ENCODE measurements around the gene NBPF3. TPM values are rescaled to one million over a fixed set of nuclear protein-coding genes. Genes with fewer than 3 reads are reported as not detected.
"Not testable (repeated sequence)": the region's sequence is repeated elsewhere in the genome, so short reads cannot be mapped to it uniquely, and the experiment has no call there.

Gene NBPF3
- total RNA-seq, 2 experiments from 2014 or later: 5.0 to 6.1 TPM

DNA sequence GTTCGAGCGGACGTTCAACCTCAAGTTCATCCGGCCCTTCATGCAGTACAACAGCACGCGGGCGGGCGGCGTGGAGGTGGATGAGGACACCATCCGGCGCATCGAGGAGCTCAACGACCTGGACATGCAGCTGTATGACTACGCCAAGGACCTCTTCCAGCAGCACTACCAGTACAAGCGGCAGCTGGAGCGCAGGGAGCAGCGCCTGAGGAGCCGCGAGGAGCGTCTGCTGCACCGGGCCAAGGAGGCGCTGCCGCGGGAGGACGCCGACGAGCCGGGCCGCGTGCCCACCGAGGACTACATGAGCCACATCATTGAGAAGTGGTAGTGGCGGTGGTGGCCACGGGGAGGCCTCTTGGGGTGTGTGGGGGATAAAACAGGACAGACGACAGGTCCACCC lies 10.7 kb upstream of the NBPF3 start:
- H3K4me1 Mint-ChIP-seq; H3K36me3 Mint-ChIP-seq (ENCODE audit: low read depth); H3K4me3 Mint-ChIP-seq; H3K27ac Mint-ChIP-seq; H3K9me3 Mint-ChIP-seq; POLR2A ChIA-PET; DNase-seq; CTCF ChIA-PET: not testable (repeated sequence)
- peaks cover 17% of the 10 kb centered on the region for H3K27me3 Mint-ChIP-seq

DNA sequence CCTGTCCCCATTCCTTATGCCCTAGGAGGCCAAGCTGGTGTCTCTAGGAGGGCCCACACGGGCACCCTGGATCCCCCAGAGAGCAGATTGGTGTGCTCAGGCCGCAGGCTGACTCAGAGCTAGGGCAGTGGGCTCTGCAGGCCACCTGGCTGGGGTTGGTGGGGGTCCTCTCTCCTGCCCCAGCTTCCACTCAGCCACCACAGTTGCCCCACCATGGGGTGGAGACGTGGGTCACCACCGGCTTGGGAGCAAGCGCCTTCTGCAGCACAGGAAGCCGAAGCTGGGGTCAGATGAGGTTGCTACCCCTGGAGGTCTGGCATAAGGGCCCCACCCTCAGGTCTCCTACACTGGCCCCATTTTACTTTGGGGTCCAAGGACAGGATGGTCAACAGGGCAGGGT lies 9.1 kb upstream of the NBPF3 start:
- H3K9me3 Mint-ChIP-seq; H3K4me3 Mint-ChIP-seq; H3K36me3 Mint-ChIP-seq (ENCODE audit: low read depth); H3K27ac Mint-ChIP-seq; DNase-seq; CTCF ChIA-PET; H3K4me1 Mint-ChIP-seq; POLR2A ChIA-PET: not testable (repeated sequence)
- H3K27me3 Mint-ChIP-seq: peaks cover 14% of the 10 kb centered on the region

- no peak overlapping the region for H3K4me3 Mint-ChIP-seq
- no peak for DNase-seq
- no peaks in the 10 kb centered on the region for H3K9me3 Mint-ChIP-seq
- no peaks in the 10 kb centered on the region for H3K36me3 Mint-ChIP-seq (ENCODE audit: low read depth)
- ChIA-PET POLR2A (no interaction called here), CTCF (no interaction called here)
- H3K4me1 Mint-ChIP-seq: peaks cover 5% of the 10 kb centered on the region
- H3K27me3 Mint-ChIP-seq: peaks cover 19% of the 10 kb centered on the region
- H3K27ac Mint-ChIP-seq: no peak overlapping the region
These were observed 5.5 kb upstream of the NBPF3 start for GRCh38 chr1:21434394-21434793.

- peaks cover 27% of the 10 kb centered on the region for H3K27me3 Mint-ChIP-seq
- peaks cover 16% of the 10 kb centered on the region for H3K4me1 Mint-ChIP-seq
- ChIA-PET POLR2A (no interaction called here), CTCF (no interaction called here)
- no peaks in the 10 kb centered on the region for H3K9me3 Mint-ChIP-seq
- H3K36me3 Mint-ChIP-seq (ENCODE audit: low read depth): no peaks in the 10 kb centered on the region
- no peak overlapping the region for H3K27ac Mint-ChIP-seq
- H3K4me3 Mint-ChIP-seq: no peak overlapping the region
- DNase-seq: no peak
These were observed 4.1 kb upstream of the NBPF3 start for GRCh38 chr1:21435646-21436487.

- H3K4me1 Mint-ChIP-seq: peaks cover 19% of the 10 kb centered on the region
- H3K9me3 Mint-ChIP-seq: no peaks in the 10 kb centered on the region
- ChIA-PET CTCF (no interaction called here), POLR2A (no interaction called here)
- no peak overlapping the region for H3K27ac Mint-ChIP-seq
- H3K4me3 Mint-ChIP-seq: no peak overlapping the region
- H3K27me3 Mint-ChIP-seq: peaks cover 29% of the 10 kb centered on the region
- H3K36me3 Mint-ChIP-seq (ENCODE audit: low read depth): no peaks in the 10 kb centered on the region
- DNase-seq: no peak
These were observed 3.2 kb upstream of the NBPF3 start for GRCh38 chr1:21436488-21437340.

DNA sequence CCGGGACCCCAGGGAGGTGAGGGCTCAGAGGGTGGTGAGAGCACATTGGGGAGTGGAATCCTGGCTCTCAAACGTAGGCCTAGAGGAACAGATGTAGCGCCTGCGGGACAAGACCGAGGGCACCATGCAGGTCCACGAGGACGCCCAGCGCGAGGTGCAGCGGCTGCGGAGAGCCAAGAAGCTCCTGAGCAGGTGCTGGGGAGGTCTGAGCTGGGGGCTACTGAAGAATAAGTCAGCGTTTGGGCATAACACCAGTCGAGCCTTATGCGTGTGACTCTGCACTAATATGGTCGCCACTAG lies 2.6 kb upstream of the NBPF3 start:
- Mint-ChIP-seq H3K4me3 (no peak overlapping the region), H3K36me3 (ENCODE audit: low read depth) (no peaks in the 10 kb centered on the region), H3K27ac (no peak overlapping the region), H3K27me3 (peaks cover 29% of the 10 kb centered on the region), H3K4me1 (peaks cover 19% of the 10 kb centered on the region), H3K9me3 (no peaks in the 10 kb centered on the region)
- ChIA-PET POLR2A (no interaction called here), CTCF (no interaction called here)
- DNase-seq: no peak

GRCh38 chr1:21438646-21439312 lies 1.2 kb upstream of the NBPF3 start:
- H3K9me3 Mint-ChIP-seq; DNase-seq; POLR2A ChIA-PET; CTCF ChIA-PET; H3K36me3 Mint-ChIP-seq (ENCODE audit: low read depth); H3K27ac Mint-ChIP-seq: not testable (repeated sequence)
- Mint-ChIP-seq H3K4me3 (peak overlapping the region; percentile 30), H3K27me3 (peaks cover 30% of the 10 kb centered on the region), H3K4me1 (peaks cover 19% of the 10 kb centered on the region)

DNA sequence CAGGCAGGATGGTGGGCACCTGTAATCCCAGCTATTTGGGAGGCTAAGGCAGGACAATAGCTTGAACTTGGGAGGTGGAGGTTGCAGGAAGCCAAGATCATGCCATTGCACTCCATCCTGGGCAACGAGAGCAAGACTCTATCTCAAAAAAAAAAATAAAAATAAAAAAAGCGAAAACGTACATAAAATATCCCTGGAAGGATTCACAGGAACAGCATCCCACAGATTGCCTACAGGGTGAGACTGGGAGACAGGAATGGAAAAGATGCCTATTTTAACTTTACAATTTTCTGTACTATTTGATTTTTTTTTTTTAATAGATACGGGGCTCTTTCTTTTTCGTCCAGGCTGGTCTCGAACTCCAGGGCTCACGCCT lies 604 bp upstream of the NBPF3 start:
- H3K27me3 Mint-ChIP-seq: peaks cover 30% of the 10 kb centered on the region
- no peak for DNase-seq
- no peaks in the 10 kb centered on the region for H3K9me3 Mint-ChIP-seq
- peak overlapping the region; percentile 89 for H3K4me3 Mint-ChIP-seq
- ChIA-PET POLR2A (interaction anchor here (0.7 kb wide), 1 partner anchor 147 kb away, joined by 3 read pairs; no protein-coding TSS in a partner anchor), CTCF (no interaction called here)
- no peak overlapping the region for H3K27ac Mint-ChIP-seq
- peaks cover 19% of the 10 kb centered on the region for H3K4me1 Mint-ChIP-seq
- no peaks in the 10 kb centered on the region for H3K36me3 Mint-ChIP-seq (ENCODE audit: low read depth)

DNA sequence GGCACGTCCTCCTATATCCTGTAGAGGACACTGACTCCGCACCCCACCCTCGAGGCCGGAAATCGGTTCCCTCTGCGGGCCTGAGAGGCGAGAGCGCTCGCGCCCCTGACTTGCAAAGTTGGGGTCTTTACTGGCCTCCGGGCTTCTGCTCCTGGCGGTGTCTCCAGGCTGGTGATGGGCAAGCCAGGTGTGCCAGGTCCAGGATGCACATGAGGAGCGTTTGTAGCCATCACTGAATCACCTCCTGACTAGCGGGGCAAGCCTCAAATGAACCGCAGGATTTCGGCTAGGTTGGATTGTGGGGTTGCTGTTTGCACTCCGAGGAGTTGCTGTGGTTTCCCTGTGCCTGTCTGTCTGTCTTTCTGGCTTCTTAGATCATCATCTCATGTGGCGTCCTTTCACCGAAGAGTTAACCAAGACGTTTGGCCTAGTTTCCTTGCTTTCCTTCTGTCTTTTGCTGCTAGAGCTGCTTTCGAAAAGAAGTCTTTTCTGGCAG lies 741 bp downstream of the NBPF3 start:
- Mint-ChIP-seq H3K4me3 (peak overlapping the region; percentile 89), H3K27me3 (peaks cover 30% of the 10 kb centered on the region), H3K4me1 (peaks cover 19% of the 10 kb centered on the region)
- H3K36me3 Mint-ChIP-seq (ENCODE audit: low read depth); H3K27ac Mint-ChIP-seq; H3K9me3 Mint-ChIP-seq; POLR2A ChIA-PET: not testable (repeated sequence)
- peak; percentile 48 for DNase-seq
- CTCF ChIA-PET: interaction anchor here (1.7 kb wide), 1 partner anchor 170 kb away, joined by 6 read pairs; no protein-coding TSS in a partner anchor

GRCh38 chr1:21446647-21447046 lies 6.7 kb downstream of the NBPF3 start:
- H3K27ac Mint-ChIP-seq; DNase-seq; POLR2A ChIA-PET; H3K4me3 Mint-ChIP-seq; H3K36me3 Mint-ChIP-seq (ENCODE audit: low read depth); CTCF ChIA-PET; H3K27me3 Mint-ChIP-seq; H3K9me3 Mint-ChIP-seq: not testable (repeated sequence)
- H3K4me1 Mint-ChIP-seq: peaks cover 12% of the 10 kb centered on the region

GRCh38 chr1:21447311-21447710 lies 7.4 kb downstream of the NBPF3 start:
- no peaks in the 10 kb centered on the region for H3K36me3 Mint-ChIP-seq (ENCODE audit: low read depth)
- POLR2A ChIA-PET: no interaction called here
- H3K9me3 Mint-ChIP-seq: no peaks in the 10 kb centered on the region
- CTCF ChIA-PET: no interaction called here
- peaks cover 9% of the 10 kb centered on the region for H3K27me3 Mint-ChIP-seq
- no peak overlapping the region for H3K4me3 Mint-ChIP-seq
- H3K27ac Mint-ChIP-seq: no peak overlapping the region
- DNase-seq: no peak
- H3K4me1 Mint-ChIP-seq: peaks cover 12% of the 10 kb centered on the region

DNA sequence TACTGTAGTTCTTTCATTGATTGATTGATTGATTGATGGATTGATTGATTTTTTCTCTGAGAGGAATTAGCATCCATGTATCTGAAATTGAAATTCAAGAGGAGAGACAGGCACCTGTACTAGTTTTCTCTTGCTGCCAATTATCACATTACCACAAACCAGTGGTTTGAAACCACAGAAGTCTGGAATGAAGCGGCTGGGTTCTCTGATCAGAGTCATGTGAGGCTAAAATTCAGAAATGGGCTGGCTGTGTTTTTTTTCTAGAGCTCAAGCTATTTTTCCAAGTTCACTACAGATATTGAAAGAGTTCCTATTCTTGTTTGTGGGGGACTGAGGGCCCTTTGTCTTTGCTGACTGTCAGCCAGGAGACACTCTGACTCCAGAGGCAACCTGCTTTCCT lies 10.0 kb downstream of the NBPF3 start:
- H3K4me1 Mint-ChIP-seq: peaks cover 23% of the 10 kb centered on the region
- peaks cover 12% of the 10 kb centered on the region for H3K27me3 Mint-ChIP-seq
- ChIA-PET CTCF (no interaction called here), POLR2A (no interaction called here)
- no peaks in the 10 kb centered on the region for H3K36me3 Mint-ChIP-seq (ENCODE audit: low read depth)
- DNase-seq: no peak
- H3K27ac Mint-ChIP-seq: no peak overlapping the region
- H3K4me3 Mint-ChIP-seq: no peak overlapping the region
- no peaks in the 10 kb centered on the region for H3K9me3 Mint-ChIP-seq

- Mint-ChIP-seq H3K27me3 (peaks cover 12% of the 10 kb centered on the region), H3K36me3 (ENCODE audit: low read depth) (no peaks in the 10 kb centered on the region), H3K4me3 (no peak overlapping the region), H3K27ac (no peak overlapping the region), H3K9me3 (no peaks in the 10 kb centered on the region), H3K4me1 (peaks cover 20% of the 10 kb centered on the region)
- CTCF ChIA-PET: no interaction called here
- POLR2A ChIA-PET: no interaction called here
- no peak for DNase-seq
These were observed 11.3 kb downstream of the NBPF3 start for GRCh38 chr1:21451212-21451611.

All from activated CD4-positive, alpha-beta memory T cell treated with anti-CD3 and anti-CD28 coated beads, Interleukin-2, amount 10 ng/mL, durations not matched to agents 7 days and 5 days (primary cell).